ENCODE data around the gene CGB3.
"Not testable (repeated sequence)": the region's sequence is repeated elsewhere in the genome, so short reads cannot be mapped to it uniquely, and the experiment has no call there.

Gene CGB3

GRCh38 chr19:49042666-49043065 is 18.5 kb upstream of the CGB3 start:
- in situ Hi-C loops (cut with MboI; ENCODE audit: low sequenced_read_pairs): not testable (repeated sequence)

- in situ Hi-C loops (cut with MboI; ENCODE audit: low sequenced_read_pairs): no loop called here
These were observed 18.0 kb upstream of the CGB3 start for GRCh38 chr19:49042177-49042576.

DNA sequence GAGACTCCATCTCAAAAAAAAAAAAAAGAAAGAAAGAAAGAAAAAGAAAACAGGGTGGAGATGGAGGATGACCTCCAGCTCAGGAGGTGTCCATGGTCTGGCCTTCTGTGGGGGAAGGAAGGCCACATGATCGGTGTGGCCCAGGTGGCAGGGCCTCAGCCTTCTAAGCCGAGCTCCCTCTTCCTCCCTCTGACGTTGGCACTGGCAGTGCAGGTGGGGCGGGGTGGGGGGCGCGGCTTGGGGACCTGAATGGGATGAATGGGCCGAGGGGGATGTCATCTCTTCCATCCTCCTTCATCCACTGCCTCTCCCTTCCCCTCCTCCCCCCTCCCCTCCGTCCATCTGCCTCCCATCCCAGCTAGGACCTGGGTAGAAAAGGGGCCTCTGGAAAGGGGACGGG is 15.6 kb upstream of the CGB3 start:
- in situ Hi-C loops (cut with MboI; ENCODE audit: low sequenced_read_pairs): not testable (repeated sequence)

DNA sequence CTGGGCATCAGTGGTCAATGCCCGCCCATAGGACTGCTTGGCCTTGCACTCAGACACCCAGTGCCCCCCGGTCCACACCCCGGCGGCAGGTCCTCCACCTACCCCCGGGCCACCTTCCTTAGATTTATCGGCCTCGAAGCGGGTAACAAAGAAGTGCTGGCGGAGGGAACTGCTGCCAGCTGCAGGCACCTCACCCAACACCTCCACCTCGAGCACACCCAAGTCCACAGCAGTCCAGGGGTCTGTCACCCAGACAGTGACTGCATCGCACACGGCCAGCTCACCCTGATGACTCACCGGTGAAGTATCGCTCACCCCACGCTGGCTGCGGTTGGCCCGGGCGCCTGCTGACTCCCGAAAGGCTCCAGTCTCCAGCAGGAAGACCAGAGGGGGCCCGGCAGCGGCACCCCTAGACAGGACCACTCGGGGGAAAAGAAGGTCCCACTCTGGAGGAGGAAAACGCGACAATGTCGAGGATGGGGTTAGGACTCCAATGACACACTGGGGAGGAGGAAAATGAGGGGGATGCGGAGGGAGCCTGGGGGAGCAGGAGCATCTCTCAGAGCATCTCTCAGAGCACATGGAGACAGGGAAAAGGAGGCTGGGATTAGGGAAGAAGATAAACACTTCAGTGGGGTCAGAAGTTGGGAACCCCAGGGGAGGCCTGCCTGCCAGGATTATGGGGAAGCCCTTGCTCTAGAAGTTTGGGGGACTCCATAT is 14.6 kb upstream of the CGB3 start:
- in situ Hi-C loops (cut with MboI; ENCODE audit: low sequenced_read_pairs): not testable (repeated sequence)

- in situ Hi-C loops (cut with MboI; ENCODE audit: low sequenced_read_pairs): not testable (repeated sequence)
These were observed 14.0 kb upstream of the CGB3 start for GRCh38 chr19:49038111-49038510.

DNA sequence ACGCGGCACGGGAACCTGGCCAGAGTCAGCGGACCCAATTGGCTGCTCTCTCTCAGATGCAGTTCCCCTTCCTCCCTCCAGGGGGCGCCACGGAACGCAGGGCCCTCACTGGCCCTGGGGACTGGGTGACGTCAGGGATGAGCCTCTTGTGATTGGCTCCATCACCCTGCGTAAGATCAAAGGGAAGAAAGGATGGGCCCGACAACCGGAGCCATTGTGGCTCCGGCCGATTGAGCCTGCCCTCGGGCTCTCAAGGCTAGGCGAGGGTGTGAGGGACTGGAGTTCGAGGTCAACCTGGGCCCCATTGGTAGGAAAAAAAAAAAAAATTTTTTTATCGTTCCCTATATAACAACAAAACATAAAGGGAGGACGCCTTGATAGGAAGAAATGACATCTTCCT is 12.7 kb upstream of the CGB3 start, which contains the start of gene CGB1:
Gene CGB1 (minus strand): TSS at position 81 of the 400 bp plus-strand sequence. CDS start 184 bp downstream, outside the sequence.
- in situ Hi-C loops (cut with MboI; ENCODE audit: low sequenced_read_pairs): not testable (repeated sequence)

DNA sequence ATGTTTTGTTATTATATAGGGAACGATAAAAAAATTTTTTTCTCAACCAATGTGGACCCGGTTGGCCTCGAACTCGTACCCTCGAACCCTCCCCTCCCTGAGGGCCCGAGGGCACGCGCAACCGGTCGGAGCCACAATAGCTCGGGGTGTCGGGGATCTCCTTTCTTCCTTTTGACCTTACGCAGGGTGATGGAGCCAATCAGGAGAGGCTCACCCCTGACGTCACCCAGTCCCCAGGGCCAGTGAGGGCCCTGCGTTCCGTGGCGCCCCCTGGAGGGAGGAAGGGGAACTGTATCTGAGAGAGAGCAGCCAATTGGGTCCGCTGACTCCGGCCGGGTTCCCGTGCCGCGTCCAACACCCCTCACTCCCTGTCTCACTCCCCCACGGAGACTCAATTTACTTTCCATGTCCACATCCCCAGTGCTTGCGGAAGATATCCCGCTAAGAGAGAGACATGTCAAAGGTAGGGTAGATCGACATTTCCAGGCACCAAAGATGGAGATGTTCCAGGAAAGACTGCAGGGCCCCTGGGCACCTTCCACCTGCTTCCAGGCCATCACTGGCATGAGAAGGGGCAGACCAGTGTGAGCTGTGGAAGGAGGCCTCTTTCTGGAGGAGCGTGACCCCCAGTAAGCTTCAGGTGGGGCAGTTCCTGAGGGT is 7.6 kb upstream of the CGB3 start, which contains the start of gene CGB2:
Gene CGB2 (plus strand): TSS at position 249 of the 660 bp plus-strand sequence. CDS start 206 bp downstream, at position 455.
- in situ Hi-C loops (cut with MboI; ENCODE audit: low sequenced_read_pairs): not testable (repeated sequence)

GRCh38 chr19:49030323-49030722 is 6.2 kb upstream of the CGB3 start:
- in situ Hi-C loops (cut with MboI; ENCODE audit: low sequenced_read_pairs): not testable (repeated sequence)

- in situ Hi-C loops (cut with MboI; ENCODE audit: low sequenced_read_pairs): not testable (repeated sequence)
These were observed 5.6 kb upstream of the CGB3 start for GRCh38 chr19:49029749-49030148.

DNA sequence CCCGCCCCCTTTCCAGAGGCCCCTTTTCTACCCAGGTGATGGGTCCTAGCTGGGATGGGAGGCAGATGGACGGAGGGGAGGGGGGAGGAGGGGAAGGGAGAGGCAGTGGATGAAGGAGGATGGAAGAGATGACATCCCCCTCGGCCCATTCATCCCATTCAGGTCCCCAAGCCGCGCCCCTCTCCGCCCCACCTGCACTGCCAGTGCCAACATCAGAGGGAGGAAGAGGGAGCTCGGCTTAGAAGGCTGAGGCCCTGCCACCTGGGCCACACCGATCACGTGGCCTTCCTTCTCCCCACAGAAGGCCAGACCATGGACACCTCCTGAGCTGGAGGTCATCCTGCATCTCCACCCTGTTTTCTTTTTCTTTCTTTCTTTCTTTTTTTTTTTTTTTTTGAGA is 4.6 kb upstream of the CGB3 start:
- in situ Hi-C loops (cut with MboI; ENCODE audit: low sequenced_read_pairs): not testable (repeated sequence)

DNA sequence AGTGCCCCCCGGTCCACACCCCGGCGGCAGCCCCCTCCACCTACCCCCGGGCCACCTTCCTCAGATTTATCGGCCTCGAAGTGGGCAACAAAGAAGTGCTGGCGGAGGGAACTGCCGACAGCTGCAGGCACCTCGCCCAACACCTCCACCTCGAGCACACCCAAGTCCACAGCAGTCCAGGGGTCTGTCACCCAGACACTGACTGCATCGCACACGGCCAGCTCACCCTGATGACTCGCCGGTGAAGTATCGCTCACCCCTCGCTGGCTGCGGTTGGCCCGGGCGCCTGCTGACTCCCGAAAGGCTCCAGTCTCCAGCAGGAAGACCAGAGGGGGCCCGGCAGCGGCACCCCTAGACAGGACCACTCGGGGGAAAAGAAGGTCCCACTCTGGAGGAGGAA is 1.5 kb upstream of the CGB3 start:
- in situ Hi-C loops (cut with MboI; ENCODE audit: low sequenced_read_pairs): not testable (repeated sequence)

DNA sequence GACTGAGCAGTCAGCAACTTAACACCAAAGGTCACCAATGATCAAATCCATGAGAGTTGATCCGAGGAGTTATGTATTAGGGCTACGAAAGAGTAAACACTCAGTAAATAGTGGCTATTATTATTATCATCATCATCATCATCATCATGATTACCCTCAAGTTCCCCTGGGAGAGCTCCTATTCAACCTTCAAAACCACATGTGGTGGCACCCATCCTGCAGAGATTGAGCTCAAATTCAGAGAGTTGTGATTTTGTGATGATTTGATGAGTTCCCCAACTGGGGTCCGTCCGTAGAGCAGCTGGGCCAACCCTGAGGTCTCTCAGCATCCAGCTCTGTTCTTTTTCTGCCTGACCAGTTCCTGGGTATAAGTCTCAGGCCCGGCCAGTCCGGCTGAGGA is 955 bp upstream of the CGB3 start:
- in situ Hi-C loops (cut with MboI; ENCODE audit: low sequenced_read_pairs): not testable (repeated sequence)

DNA sequence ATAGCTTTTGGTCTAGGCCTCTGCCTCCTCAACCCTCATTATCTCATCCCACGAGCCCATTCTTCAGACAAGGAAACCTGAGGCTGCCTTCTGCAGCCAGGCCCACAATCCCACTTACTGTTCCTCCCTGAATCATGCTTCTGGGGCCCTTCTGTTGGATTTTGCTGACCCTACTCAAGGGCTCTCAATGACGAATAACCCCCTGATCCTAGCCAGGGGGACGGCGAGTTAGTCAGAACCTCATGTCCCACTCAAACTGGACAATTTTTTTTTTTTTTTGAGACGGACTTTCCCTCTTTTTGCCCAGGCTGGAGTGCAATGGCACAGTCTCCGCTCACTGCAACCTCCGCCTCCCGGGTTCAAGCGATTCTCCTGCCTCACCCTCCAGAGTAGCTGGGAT is 2.0 kb downstream of the CGB3 start:
- in situ Hi-C loops (cut with MboI; ENCODE audit: low sequenced_read_pairs): no loop called here

- in situ Hi-C loops (cut with MboI; ENCODE audit: low sequenced_read_pairs): no loop called here
These were observed 2.9 kb downstream of the CGB3 start for GRCh38 chr19:49020931-49021895.

GRCh38 chr19:49020342-49020741 is 3.8 kb downstream of the CGB3 start:
- in situ Hi-C loops (cut with MboI; ENCODE audit: low sequenced_read_pairs): no loop called here

DNA sequence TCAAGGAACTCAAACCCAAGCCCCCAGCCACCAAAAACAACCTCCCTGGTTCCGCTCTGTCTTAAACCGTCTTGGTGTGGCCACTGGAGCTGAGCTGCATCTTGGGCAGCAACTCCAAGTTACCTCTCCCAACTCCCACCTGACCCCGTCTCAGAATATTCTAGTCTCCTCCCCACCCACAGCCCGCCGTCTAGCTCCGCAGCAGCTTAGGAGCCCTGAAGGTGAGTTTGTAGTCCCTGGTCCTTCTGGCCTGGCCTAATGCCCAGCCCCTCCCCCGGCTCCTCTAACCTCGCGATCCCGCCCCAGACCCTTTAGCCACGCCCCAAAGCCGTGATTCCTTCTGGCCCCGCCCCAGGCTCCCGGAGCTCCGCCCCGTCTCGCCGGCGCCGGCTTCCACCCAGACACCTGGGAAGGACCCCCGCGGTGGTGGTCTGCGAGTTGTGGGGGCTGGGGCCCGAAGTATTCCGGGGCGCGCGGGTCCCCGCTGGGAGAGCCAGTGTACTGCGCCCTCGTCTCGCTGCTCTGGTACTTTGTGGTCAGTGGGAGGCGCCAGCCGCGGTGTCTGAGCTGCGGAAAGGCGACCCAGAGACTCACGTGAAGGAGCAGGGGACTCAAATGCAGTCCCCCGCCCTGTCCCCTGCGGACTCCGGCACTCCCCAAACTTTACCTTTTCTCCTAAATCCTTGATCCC is 4.7 kb downstream of the CGB3 start:
- in situ Hi-C loops (cut with MboI; ENCODE audit: low sequenced_read_pairs): no loop called here

GRCh38 chr19:49018388-49019241 is 5.5 kb downstream of the CGB3 start:
- in situ Hi-C loops (cut with MboI; ENCODE audit: low sequenced_read_pairs): not testable (repeated sequence)

GRCh38 chr19:49017666-49018351 is 6.3 kb downstream of the CGB3 start:
- in situ Hi-C loops (cut with MboI; ENCODE audit: low sequenced_read_pairs): no loop called here

DNA sequence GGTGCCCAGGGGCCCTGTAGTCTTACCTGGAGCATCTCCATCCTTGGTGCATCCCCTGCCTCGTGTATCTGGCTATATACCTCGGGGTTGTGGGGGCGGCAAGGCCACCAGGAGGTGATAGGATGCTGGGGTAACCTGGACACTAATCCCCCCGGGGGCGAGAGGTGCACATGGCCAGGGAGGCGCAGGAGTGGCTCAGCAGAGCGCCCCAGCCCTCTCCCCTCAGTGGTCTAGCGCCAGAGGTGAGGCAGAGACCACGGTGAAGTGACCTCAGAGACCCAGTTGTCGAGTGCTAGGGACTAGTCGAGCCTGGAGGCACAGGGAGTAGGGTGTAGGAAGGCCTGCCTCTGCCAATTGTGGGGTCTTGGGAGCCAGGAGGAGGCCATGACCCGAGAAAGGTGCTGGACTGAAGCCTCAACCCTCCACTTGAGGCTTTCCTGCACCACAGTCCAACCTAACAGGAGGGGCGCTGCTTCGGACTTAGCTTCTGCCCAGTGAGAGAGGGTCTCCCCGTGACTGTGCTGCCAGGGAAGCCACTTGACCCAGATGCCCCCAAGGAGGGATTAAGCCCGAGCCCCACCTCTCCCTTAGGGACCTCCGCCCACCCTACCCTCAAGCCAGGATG is 7.0 kb downstream of the CGB3 start, which contains the start of gene LHB:
Gene LHB (minus strand): TSS at position 51 of the 625 bp plus-strand sequence. CDS start 10 bp downstream, at position 41.
- in situ Hi-C loops (cut with MboI; ENCODE audit: low sequenced_read_pairs): no loop called here
